Measurements from ENCODE around the gene SBNO2.
A peak's percentile ranks its signal among the peaks of the same experiment; 100 is the strongest.
"Not testable (repeated sequence)": the region's sequence is repeated elsewhere in the genome, so short reads cannot be mapped to it uniquely, and the experiment has no call there.

Gene SBNO2

DNA sequence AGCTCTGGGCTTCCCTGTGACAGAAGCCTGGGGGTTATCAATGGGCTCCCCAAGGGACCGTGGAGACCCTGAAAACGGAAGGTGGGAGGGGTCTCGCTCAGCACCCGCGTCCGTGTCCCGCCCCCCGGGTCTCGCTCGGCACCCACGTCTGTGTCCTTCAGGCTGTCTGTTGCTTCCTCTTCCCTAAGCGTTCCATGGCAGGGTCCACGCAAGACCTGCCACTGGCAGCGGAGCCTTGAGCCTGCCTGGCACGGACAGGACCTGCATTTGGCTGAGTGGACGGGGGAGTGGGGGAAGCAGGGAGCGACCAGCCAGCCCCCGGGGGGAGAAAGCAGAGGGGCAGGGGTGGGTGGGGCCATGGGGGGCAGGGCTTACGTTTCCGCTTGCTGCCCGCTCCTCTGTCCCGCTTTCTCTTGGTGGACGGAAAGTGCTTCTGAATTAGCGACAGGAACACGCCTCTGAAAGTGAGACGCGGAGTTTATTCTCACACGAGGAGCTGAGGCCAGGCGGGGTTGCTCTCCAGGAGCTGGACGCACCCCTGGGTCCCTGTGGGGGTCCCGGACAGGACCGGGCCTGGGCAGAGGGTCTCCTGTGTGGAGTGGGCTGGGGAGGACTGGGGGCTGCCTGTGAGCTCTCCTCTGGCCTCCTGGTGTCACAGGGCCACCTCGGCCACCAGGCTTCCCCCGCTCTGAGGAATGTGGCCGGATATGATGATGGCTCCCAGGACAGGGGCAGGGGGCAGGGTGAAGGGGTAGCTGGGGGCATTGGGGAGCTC lies 58.2 kb downstream of the SBNO2 start:
- DNase-seq: no peak

DNA sequence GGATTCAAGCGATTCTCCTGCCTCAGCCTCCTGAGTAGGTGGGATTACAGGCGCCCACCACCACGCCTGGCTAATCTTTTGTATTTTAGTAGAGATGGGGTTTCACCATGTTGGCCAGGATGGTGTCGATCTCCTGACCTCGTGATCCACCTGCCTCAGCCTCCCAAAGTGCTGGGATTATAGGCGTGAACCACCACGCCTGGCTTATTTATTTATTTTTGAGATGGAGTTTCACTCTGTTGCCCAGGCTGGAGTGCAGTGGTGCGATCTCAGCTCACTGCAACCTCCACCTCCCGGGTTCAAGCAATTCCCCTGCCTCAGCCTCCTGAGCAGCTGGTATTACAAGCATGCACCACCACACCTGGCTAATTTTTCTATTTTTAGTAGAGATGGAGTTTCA lies 59.3 kb downstream of the SBNO2 start:
- not testable (repeated sequence) for DNase-seq

GRCh38 chr19:1113986-1114483 lies 60.0 kb downstream of the SBNO2 start:
- no peak for DNase-seq

- peak; percentile 74 for DNase-seq
Measured at GRCh38 chr19:1113030-1113985, 60.8 kb downstream of the SBNO2 start.

GRCh38 chr19:1112268-1113029 lies 61.6 kb downstream of the SBNO2 start:
- no peak for DNase-seq

DNA sequence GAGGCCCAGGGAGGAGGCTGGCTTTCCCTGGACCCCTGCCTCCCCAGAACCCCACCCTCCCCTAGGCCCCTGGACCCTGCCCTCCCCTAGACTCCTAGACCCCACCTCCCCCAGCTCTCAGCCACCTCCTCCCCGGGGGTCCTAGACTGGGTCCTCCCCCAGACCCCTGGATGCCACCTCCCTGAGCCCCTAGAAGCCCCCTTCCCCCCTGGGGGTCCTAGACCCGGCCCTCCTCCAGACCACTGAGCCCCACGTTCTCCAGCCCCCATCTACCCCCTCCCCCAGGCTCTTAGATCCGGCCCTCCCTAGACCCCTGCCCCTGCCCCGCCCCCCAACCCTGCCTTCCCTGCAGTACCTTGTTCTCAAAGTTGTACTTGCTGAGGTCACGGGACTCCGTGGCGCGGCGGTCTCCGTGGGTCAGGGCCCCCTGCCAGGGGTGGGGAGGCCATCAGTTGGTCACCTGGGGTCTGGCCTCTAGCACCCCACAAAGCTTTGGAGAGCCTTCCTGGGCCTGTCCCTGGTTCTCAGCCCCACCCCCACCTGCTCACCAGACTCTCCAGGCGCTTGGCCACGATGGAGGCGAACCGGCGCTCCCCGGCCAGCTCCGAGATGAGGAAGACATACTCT lies 62.3 kb downstream of the SBNO2 start:
- no peak for DNase-seq

GRCh38 chr19:1110809-1111640 lies 63.0 kb downstream of the SBNO2 start:
- DNase-seq: no peak

- no peak for DNase-seq
Measured at GRCh38 chr19:1109697-1110671, 64.1 kb downstream of the SBNO2 start.

GRCh38 chr19:1109032-1109551 lies 65.0 kb downstream of the SBNO2 start:
- DNase-seq: no peak

- no peak for DNase-seq
Measured at GRCh38 chr19:1108291-1109031, 65.6 kb downstream of the SBNO2 start.

DNA sequence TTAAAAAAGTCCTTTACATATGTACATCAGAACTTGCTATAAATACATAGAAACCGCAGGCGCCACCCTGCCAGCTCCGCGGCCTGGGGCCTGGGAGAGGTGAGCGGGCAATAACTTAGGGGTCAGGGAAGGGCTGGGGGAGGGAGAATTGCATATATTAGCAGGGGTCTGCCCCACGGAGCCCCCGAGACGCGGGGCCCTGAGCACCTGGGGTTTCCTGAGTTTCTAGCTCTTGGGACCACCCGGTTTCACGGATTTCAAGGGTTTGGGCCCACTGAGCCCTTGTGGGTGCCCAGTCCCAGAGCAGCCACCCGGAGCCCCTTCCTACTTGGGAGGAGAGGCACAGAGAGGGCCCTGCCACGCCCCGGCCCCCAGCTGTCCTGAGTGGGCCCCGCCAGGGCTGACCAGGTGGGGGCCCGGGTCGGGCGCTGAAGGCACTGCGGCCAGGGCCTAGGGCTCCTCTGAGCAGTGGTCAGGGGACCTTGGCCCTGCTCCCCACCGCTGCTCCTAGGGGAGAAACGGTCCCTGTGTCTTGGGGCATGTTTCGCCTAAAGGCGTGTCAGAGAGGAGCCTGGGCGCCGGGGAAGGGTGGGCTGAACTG lies 66.3 kb downstream of the SBNO2 start:
- DNase-seq: no peak

GRCh38 chr19:1106841-1107660 lies 67.0 kb downstream of the SBNO2 start:
- no peak for DNase-seq

DNA sequence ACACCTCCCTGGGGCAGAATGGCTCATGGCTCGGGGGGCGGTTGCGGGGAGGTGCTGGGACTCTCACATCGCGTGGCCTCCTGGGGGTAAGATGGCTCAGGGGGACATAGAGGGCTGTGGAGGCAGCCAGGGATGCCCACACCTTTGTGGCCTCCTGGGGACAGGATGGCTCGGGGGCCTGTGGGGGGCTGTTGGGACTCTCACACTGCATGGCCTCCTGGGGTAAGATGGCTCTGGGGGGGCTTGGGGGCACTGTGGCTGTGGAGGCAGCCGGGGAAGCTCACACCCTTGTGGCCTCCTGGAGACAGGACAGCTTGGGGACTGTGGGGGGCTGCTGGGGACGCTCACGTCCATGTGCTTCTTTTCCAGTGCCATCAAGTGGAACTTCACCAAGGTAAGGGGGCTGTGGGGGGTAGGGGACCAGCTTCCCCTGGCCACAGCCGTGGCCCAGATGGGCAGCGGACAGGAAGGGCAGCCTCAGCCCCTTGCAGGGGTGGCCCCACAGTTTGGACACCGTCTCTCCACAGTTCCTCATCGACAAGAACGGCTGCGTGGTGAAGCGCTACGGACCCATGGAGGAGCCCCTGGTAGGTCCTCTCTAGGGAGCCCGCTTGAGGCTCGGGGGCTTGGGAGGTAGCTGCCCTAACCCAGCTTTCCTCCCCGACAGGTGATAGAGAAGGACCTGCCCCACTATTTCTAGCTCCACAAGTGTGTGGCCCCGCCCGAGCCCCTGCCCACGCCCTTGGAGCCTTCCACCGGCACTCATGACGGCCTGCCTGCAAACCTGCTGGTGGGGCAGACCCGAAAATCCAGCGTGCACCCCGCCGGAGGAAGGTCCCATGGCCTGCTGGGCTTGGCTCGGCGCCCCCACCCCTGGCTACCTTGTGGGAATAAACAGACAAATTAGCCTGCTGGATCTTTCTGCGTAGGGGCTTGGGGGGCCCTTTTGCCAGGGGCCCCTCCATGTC lies 67.9 kb downstream of the SBNO2 start:
- DNase-seq: no peak

GRCh38 chr19:1105008-1105872 lies 68.8 kb downstream of the SBNO2 start:
- no peak for DNase-seq

GRCh38 chr19:1104311-1105007 lies 69.6 kb downstream of the SBNO2 start:
- DNase-seq: peak; percentile 67
